ENCODE results near the gene CCDC33.

The CCDC33 gene

GRCh38 chr15:74206801-74207281 is 29.3 kb upstream of the CCDC33 start:
- no peak for ATAC-seq
- TF ChIP-seq RARB (CRISPR knock-in tag; IDR thresholded peaks at IDR 0.05) (no peak), ZNF70 (CRISPR knock-in tag; IDR thresholded peaks at IDR 0.05) (no peak), CSRNP3 (CRISPR knock-in tag; IDR thresholded peaks at IDR 0.05) (no peak), CSDC2 (CRISPR knock-in tag; IDR thresholded peaks at IDR 0.05) (no peak), ZNF8 (CRISPR knock-in tag; IDR thresholded peaks at IDR 0.05) (no peak), ZFP30 (CRISPR knock-in tag; IDR thresholded peaks at IDR 0.05) (no peak), PATZ1 (CRISPR knock-in tag; IDR thresholded peaks at IDR 0.05; ENCODE audit: borderline replicate concordance) (no peak), OSR1 (CRISPR knock-in tag; IDR thresholded peaks at IDR 0.05) (no peak), TSHZ2 (CRISPR knock-in tag; IDR thresholded peaks at IDR 0.05) (no peak), ISL1 (CRISPR knock-in tag; IDR thresholded peaks at IDR 0.05) (no peak), GLIS3 (CRISPR knock-in tag; IDR thresholded peaks at IDR 0.05) (no peak), ESRRG (CRISPR knock-in tag; IDR thresholded peaks at IDR 0.05) (no peak), POU6F1 (CRISPR knock-in tag; IDR thresholded peaks at IDR 0.05; ENCODE audit: borderline replicate concordance, low read depth) (no peak), SNAI2 (CRISPR knock-in tag; IDR thresholded peaks at IDR 0.05) (no peak), ARNTL (CRISPR knock-in tag; IDR thresholded peaks at IDR 0.05; ENCODE audit: borderline replicate concordance, low read depth) (no peak), CREB5 (CRISPR knock-in tag; IDR thresholded peaks at IDR 0.05; ENCODE audit: low read depth) (no peak), TOX (CRISPR knock-in tag; IDR thresholded peaks at IDR 0.05; ENCODE audit: borderline replicate concordance) (no peak), TCF4 (CRISPR knock-in tag; IDR thresholded peaks at IDR 0.05; ENCODE audit: borderline replicate concordance) (no peak), PPARA (CRISPR knock-in tag; IDR thresholded peaks at IDR 0.05; ENCODE audit: borderline replicate concordance) (no peak), BACH2 (CRISPR knock-in tag; IDR thresholded peaks at IDR 0.05; ENCODE audit: borderline replicate concordance) (no peak)

GRCh38 chr15:74207652-74208440 is 28.3 kb upstream of the CCDC33 start:
- no peak for ATAC-seq
- TF ChIP-seq TCF4 (CRISPR knock-in tag; IDR thresholded peaks at IDR 0.05; ENCODE audit: borderline replicate concordance) (no peak), ZFP30 (CRISPR knock-in tag; IDR thresholded peaks at IDR 0.05) (no peak), ZNF8 (CRISPR knock-in tag; IDR thresholded peaks at IDR 0.05) (no peak), ESRRG (CRISPR knock-in tag; IDR thresholded peaks at IDR 0.05) (no peak), RARB (CRISPR knock-in tag; IDR thresholded peaks at IDR 0.05) (no peak), ARNTL (CRISPR knock-in tag; IDR thresholded peaks at IDR 0.05; ENCODE audit: borderline replicate concordance, low read depth) (no peak), CSDC2 (CRISPR knock-in tag; IDR thresholded peaks at IDR 0.05) (no peak), SNAI2 (CRISPR knock-in tag; IDR thresholded peaks at IDR 0.05) (no peak), ZFP3 (CRISPR knock-in tag; IDR thresholded peaks at IDR 0.05) (no peak), GLIS3 (CRISPR knock-in tag; IDR thresholded peaks at IDR 0.05) (no peak), ISL1 (CRISPR knock-in tag; IDR thresholded peaks at IDR 0.05) (no peak), POU6F1 (CRISPR knock-in tag; IDR thresholded peaks at IDR 0.05; ENCODE audit: borderline replicate concordance, low read depth) (no peak), CSRNP3 (CRISPR knock-in tag; IDR thresholded peaks at IDR 0.05) (no peak)

Measured in SK-N-SH treated with all-trans-retinoic acid at 6 μM for 48 hours (cell line).